SK-N-SH treated with all-trans-retinoic acid at 6 μM for 48 hours (cell line): ENCODE measurements around the gene ZC3H14.

Experiments
- ATAC-seq: fragments of 200-7000 bp; cut with Tn5 transposase; 3 replicates; pipeline ENCODE4 v1.9.1; 2020; ENCODE audit warnings: mild to moderate bottlenecking, moderate library complexity
- BACH2 ChIP-seq: fragments of 250-450 bp; sonication (Bioruptor Pico); IDR thresholded peaks from 2 replicates; pipeline ENCODE4 v1.9.0; 2021; ENCODE audit warnings: mild to moderate bottlenecking, borderline replicate concordance
- CREB5 ChIP-seq: fragments of 250-450 bp; sonication (Bioruptor Pico); IDR thresholded peaks from 2 replicates; pipeline ENCODE4 v1.5.1; 2020; ENCODE audit warnings: low read depth, mild to moderate bottlenecking, moderate library complexity
- CSDC2 ChIP-seq: fragments of 250-450 bp; sonication (Bioruptor Pico); IDR thresholded peaks from 2 replicates; pipeline ENCODE4 v1.5.0; 2020; ENCODE audit warnings: mild to moderate bottlenecking, moderate library complexity
- CSRNP3 ChIP-seq: fragments of 250-450 bp; sonication (Bioruptor Pico); IDR thresholded peaks from 2 replicates; pipeline ENCODE4 v1.5.1; 2021; ENCODE audit warnings: mild to moderate bottlenecking, moderate library complexity
- GLIS3 ChIP-seq: fragments of 250-450 bp; sonication (Bioruptor Pico); IDR thresholded peaks from 2 replicates; pipeline ENCODE4 v1.5.0; 2020; ENCODE audit warnings: mild to moderate bottlenecking, moderate library complexity
- ISL1 ChIP-seq: fragments of 250-450 bp; sonication (Bioruptor Pico); IDR thresholded peaks from 2 replicates; pipeline ENCODE4 v2.1.2; 2022; ENCODE audit warnings: mild to moderate bottlenecking, moderate library complexity
- OSR1 ChIP-seq: fragments of 250-450 bp; sonication (Bioruptor Pico); IDR thresholded peaks from 2 replicates; pipeline ENCODE4 v1.8.0; 2022; ENCODE audit warnings: moderate library complexity, mild to moderate bottlenecking, inconsistent platforms
- PATZ1 ChIP-seq: fragments of 250-450 bp; sonication (Bioruptor Pico); IDR thresholded peaks from 2 replicates; pipeline ENCODE4 v1.8.0; 2020; ENCODE audit warnings: mild to moderate bottlenecking, moderate library complexity, borderline replicate concordance
- POU6F1 ChIP-seq: fragments of 250-450 bp; sonication (Bioruptor Pico); IDR thresholded peaks from 2 replicates; pipeline ENCODE4 v1.8.0; 2021; ENCODE audit warnings: low read depth, mild to moderate bottlenecking, moderate library complexity, borderline replicate concordance
- PPARA ChIP-seq: fragments of 250-450 bp; sonication (Bioruptor Pico); IDR thresholded peaks from 2 replicates; pipeline ENCODE4 v1.5.0; 2020; ENCODE audit warnings: mild to moderate bottlenecking, borderline replicate concordance
- RARB ChIP-seq: fragments of 250-450 bp; sonication (Bioruptor Pico); IDR thresholded peaks from 2 replicates; pipeline ENCODE4 v1.8.0; 2021; ENCODE audit warnings: mild to moderate bottlenecking, moderate library complexity
- SNAI2 ChIP-seq: fragments of 250-450 bp; sonication (Bioruptor Pico); IDR thresholded peaks from 2 replicates; pipeline ENCODE4 v1.5.0; 2020; ENCODE audit warnings: mild to moderate bottlenecking, moderate library complexity
- TCF4 ChIP-seq: fragments of 250-450 bp; sonication (Bioruptor Pico); IDR thresholded peaks from 2 replicates; pipeline ENCODE4 v1.8.0; 2021; ENCODE audit warnings: mild to moderate bottlenecking, moderate library complexity, borderline replicate concordance
- TSHZ2 ChIP-seq: fragments of 250-450 bp; sonication (Bioruptor Pico); IDR thresholded peaks from 2 replicates; pipeline ENCODE4 v1.5.0; 2020; ENCODE audit warnings: mild to moderate bottlenecking, moderate library complexity
- ZC3H10 ChIP-seq: fragments of 250-450 bp; sonication (Bioruptor Pico); IDR thresholded peaks from 2 replicates; pipeline ENCODE4 v1.5.1; 2021; ENCODE audit warnings: mild to moderate bottlenecking, moderate library complexity
- ZFP3 ChIP-seq: fragments of 250-450 bp; sonication (Bioruptor Pico); IDR thresholded peaks from 2 replicates; pipeline ENCODE4 v1.5.0; 2020; ENCODE audit warnings: mild to moderate bottlenecking, moderate library complexity
- ZFP30 ChIP-seq: fragments of 450-650 bp; formaldehyde crosslinking; IDR thresholded peaks from 2 replicates; pipeline ENCODE4 v1.5.0; 2022; ENCODE audit warnings: mild to moderate bottlenecking, moderate library complexity
- ZNF565 ChIP-seq: fragments of 450-650 bp; formaldehyde crosslinking; conservative IDR thresholded peaks from 2 replicates; pipeline ENCODE4 v1.5.0; 2020; ENCODE audit warnings: low read depth, mild to moderate bottlenecking, moderate library complexity
- ZNF70 ChIP-seq: fragments of 450-650 bp; formaldehyde crosslinking; IDR thresholded peaks from 2 replicates; pipeline ENCODE4 v1.5.0; 2020; ENCODE audit warnings: mild to moderate bottlenecking, moderate library complexity
- ZNF8 ChIP-seq: fragments of 450-650 bp; formaldehyde crosslinking; IDR thresholded peaks from 2 replicates; pipeline ENCODE4 v1.5.0; 2020; ENCODE audit warnings: mild to moderate bottlenecking, moderate library complexity

Gene ZC3H14

GRCh38 chr14:88516861-88517357 lies 45.9 kb upstream of the ZC3H14 start:
- TF ChIP-seq ZNF565 (no peak), SNAI2 (CRISPR knock-in tag) (no peak), CREB5 (CRISPR knock-in tag) (no peak), GLIS3 (CRISPR knock-in tag) (no peak)
- no peak for ATAC-seq

GRCh38 chr14:88518592-88519512 lies 44.0 kb upstream of the ZC3H14 start:
- TF ChIP-seq PATZ1 (peak; percentile 69; the same call in 1 of the 2 replicates), GLIS3 (CRISPR knock-in tag) (no peak), ISL1 (CRISPR knock-in tag) (peak; percentile 56), ZC3H10 (CRISPR knock-in tag) (peak; percentile 35; the same call in 1 of the 2 replicates)
- peak; percentile 82 for ATAC-seq

GRCh38 chr14:88519907-88520306 lies 42.9 kb upstream of the ZC3H14 start:
- no peak for ATAC-seq
- TF ChIP-seq ISL1 (CRISPR knock-in tag) (no peak), TCF4 (no peak), PATZ1 (no peak), CSDC2 (CRISPR knock-in tag) (no peak)

- no peak for ATAC-seq
- TF ChIP-seq ZNF565 = no peak
- no peak for TF ChIP-seq BACH2
- no peak for TF ChIP-seq SNAI2 (CRISPR knock-in tag)
- TF ChIP-seq POU6F1 (CRISPR knock-in tag) = no peak
- TF ChIP-seq ZFP3 = no peak
- TF ChIP-seq ZNF8 (CRISPR knock-in tag) = no peak
- TF ChIP-seq GLIS3 (CRISPR knock-in tag) = no peak
- peak; percentile 20; the same call in 1 of the 2 replicates for TF ChIP-seq CREB5 (CRISPR knock-in tag)
- no peak for TF ChIP-seq OSR1 (CRISPR knock-in tag)
- no peak for TF ChIP-seq ZFP30 (CRISPR knock-in tag)
- peak; percentile 79 for TF ChIP-seq ISL1 (CRISPR knock-in tag)
- TF ChIP-seq ZC3H10 (CRISPR knock-in tag) = no peak
- TF ChIP-seq TSHZ2 (CRISPR knock-in tag) = no peak
- no peak for TF ChIP-seq ZNF70 (CRISPR knock-in tag)
- no peak for TF ChIP-seq TCF4
- no peak for TF ChIP-seq PPARA (CRISPR knock-in tag)
- TF ChIP-seq CSDC2 (CRISPR knock-in tag) = no peak
- TF ChIP-seq CSRNP3 (CRISPR knock-in tag) = no peak
- no peak for TF ChIP-seq RARB
Measured at GRCh38 chr14:88521818-88522217, 41.0 kb upstream of the ZC3H14 start.
